DMS79 (cell line): ENCODE data around the gene SLC6A17.

Experiments used
- DNase-seq: peaks from one replicate; lab custom pipeline; 2025; lab: John Stamatoyannopoulos, UW

Gene SLC6A17

DNA sequence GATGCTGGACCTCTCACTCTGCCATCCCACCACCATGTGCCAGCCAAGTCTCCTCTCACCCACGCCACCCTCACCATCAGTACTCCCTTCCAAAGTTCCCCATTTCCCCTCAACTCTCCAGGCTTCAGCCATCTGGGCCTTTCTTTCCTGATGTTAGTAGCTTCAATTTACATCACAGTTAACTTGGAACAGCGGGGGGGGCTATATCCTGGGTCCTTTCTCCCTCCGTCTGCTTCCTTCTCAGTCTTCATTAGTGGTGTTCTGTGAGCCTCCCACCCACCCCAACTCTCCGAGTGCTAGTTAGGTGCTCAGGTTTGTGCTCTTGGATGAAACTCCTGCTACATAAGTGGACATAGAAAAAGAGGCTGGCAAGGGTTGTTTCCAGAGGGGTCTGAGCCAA is 91.8 kb downstream of the SLC6A17 start:
- no peak for DNase-seq

GRCh38 chr1:110242731-110243130 is 92.4 kb downstream of the SLC6A17 start:
- DNase-seq: peak; percentile 84

- peak; percentile 67 for DNase-seq
Measured at GRCh38 chr1:110243146-110243545, 92.9 kb downstream of the SLC6A17 start.

DNA sequence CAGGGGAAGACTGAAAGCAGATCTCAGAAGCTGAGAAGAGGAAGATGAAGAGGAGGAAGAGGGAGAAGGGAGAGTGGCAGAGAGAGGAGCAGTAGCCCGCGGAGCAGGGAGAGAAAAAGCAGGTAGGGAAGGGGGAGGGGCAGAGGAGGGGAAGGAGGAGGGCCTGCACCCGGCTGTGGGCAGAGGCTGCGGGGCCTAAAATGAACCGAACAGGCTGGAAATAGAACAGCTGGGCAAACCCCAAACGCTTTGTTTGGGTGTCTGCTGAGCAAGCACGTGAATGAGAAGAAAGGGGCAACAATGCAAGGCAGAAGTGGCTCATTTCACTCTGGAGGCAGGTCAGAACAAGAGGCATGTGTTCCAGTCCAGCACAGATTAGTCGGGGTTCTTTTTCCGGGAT is 93.3 kb downstream of the SLC6A17 start:
- DNase-seq: peak; percentile 49

GRCh38 chr1:110245876-110246620 is 95.8 kb downstream of the SLC6A17 start:
- no peak for DNase-seq

- DNase-seq: no peak
Measured at GRCh38 chr1:110248746-110249145, 98.5 kb downstream of the SLC6A17 start.

DNA sequence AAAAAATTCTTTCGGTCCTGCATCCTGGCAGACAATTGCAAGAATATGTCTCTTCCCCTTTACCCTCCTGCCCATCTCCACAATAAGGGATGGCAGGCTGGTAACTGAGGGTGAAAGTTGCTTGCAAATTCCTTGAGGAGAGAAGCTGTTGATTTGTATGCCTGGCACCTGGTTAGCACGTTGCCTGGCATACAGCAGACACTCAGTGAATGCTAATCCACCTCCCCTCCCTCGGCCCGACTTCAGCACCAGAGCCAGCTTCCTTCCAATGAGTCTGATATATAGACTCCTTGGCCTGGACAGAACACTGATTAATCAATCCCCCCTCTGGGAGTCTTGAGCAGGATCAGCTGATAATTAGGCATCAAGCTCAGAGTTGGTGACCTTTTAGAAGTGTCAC is 99.0 kb downstream of the SLC6A17 start:
- no peak for DNase-seq

DNA sequence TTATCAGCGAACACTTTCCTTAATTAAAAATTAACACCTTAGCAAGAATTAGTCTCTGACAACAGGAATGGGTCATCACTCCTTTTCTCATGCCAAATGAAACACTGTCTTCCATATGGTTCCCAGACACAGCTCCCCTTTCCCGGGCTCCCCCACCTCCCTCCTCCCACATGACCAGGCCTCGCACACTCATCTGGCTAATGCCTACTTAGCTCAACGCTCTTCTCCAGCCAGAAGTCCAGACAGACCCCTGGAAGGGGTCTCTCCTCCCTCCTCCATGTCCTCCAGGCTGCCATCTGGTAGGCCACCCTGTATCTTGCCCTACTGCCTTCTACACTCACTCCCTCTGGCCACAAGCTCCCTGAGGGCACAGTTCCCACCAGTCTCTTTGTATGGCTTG is 99.7 kb downstream of the SLC6A17 start:
- DNase-seq: no peak

DNA sequence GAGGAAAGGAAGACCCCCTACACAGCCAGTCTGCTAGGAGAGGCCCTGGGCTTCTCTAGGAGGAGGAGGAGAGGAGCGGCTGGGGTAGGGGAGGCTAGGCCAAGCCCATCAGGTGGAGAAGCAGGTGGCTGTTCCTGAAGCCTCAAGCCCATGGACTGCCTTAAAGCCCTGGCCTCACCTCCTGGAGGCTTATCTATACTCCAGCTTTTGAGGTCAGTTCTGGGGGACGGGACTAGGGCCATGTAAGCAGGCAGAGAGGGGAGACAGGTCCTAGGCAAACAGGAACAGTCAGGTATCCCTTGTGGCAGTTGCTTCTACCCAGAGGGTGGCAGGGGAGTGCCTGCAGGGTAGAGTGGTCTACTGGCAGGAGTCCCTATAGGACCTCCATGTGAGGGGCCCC is 100.5 kb downstream of the SLC6A17 start:
- DNase-seq: no peak
